GM18526 (cell line): Measurements from ENCODE around the gene ANKRD33.

Experiments used
- POLR2A ChIP-seq: IDR thresholded peaks from 3 replicates; pipeline ENCODE4 v1.6.1; 2011; ENCODE audit not compliant: insufficient read length; ENCODE audit errors: extremely low read depth

Gene ANKRD33

DNA sequence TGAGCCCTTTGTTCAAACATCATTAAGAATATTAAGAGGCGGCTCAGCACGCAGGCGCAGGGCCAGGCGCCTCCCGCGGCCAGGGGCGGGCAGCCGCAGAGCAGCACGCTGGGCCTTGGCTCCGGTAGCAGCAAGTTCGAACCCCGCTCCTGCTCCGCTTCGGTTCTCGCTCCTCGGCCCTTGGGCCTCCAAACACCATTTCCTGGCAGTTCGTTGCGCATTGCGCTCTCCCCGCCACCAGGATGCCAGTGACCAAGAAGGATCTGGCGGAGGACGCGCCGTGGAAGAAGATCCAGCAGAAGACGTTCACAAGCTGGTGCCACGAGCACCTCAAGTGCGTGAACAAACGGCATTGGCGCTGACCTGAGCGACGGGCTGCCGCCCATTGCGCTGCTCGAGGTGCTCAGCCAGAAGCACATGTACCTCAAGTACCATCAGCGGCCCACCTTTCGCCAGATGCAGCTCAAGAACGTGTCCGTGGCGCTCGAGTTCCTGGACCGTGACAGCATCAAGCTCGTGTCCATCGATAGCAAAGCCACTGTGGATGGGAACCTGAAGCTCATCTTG lies 12.5 kb downstream of the ANKRD33 start:
- TF ChIP-seq POLR2A, result no peak

DNA sequence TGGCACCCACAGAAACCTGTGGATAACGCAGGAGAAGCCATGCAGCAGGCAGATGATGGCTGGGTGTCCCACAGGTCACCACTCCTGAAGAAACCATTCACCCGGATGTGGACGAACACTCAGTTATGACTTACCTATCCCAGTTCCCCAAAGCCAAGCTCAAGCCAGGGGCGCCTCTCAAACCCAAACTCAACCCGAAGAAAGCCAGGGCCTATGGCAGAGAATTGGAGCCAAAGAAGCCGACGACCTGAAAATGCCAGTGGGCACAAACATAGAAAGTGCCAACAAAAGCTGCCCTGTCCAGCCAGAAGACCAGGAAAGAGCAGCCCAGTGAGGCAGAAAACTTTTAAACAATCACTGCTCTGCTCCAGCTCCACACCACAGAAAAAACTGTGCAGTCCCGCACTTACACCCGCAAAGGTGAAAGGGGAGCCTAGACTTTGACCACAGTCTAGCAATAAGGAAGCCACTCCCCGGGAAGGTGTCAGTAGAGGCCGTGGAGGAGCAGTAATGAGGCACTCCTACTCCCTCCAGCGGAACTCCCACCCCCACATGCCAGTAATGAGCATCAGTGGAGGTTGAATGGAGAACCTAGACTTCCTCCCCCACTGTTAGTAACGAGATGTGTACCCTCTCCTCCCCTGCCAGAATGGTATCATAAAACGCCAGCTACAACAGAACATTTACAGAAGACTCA lies 13.4 kb downstream of the ANKRD33 start:
- TF ChIP-seq POLR2A, result no peak

DNA sequence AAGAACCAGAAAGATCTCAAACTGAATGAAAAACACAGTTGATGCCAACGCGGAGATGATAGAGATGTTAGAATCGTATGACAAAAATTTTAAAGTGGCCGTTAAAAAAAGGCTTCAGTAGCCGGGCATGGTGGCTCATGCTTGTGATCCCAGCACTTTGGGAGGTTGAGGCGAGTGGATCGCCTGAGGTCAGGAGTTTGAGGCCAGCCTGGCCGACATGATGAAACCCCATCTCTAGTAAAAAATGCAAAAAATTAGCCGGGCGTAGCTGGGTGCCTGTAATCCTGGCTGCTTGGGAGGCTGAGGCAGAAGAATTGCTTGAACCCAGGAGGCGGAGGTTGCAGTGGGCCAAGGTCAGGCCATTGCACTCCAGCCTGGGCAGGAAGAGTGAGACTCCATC lies 14.0 kb downstream of the ANKRD33 start:
- TF ChIP-seq POLR2A, result no peak

DNA sequence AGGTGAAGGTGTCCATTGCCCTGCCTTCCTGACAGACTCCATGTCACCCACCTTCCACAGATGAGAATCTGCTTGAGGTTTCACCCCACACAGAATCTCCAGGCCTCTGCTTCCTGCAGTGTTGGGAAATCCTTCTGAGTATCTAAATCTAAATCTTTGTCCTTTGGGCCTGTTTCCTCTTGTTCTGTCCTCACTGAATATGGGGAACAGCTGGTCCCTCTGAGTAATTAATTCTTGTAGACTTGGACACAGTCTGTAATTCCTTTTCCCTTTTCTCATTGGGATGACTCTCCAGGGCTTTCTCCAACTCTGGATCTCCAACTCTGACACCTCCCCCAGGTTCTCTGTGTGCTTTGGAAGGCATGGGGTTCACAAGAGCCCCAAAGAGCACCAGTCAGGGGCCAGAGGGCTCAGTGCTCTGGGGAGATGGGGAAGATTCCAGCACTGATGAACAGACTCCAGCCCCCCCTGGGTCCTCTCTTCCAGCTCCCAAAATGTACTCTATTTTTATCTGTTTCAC lies 17.1 kb downstream of the ANKRD33 start:
- TF ChIP-seq POLR2A, result no peak

DNA sequence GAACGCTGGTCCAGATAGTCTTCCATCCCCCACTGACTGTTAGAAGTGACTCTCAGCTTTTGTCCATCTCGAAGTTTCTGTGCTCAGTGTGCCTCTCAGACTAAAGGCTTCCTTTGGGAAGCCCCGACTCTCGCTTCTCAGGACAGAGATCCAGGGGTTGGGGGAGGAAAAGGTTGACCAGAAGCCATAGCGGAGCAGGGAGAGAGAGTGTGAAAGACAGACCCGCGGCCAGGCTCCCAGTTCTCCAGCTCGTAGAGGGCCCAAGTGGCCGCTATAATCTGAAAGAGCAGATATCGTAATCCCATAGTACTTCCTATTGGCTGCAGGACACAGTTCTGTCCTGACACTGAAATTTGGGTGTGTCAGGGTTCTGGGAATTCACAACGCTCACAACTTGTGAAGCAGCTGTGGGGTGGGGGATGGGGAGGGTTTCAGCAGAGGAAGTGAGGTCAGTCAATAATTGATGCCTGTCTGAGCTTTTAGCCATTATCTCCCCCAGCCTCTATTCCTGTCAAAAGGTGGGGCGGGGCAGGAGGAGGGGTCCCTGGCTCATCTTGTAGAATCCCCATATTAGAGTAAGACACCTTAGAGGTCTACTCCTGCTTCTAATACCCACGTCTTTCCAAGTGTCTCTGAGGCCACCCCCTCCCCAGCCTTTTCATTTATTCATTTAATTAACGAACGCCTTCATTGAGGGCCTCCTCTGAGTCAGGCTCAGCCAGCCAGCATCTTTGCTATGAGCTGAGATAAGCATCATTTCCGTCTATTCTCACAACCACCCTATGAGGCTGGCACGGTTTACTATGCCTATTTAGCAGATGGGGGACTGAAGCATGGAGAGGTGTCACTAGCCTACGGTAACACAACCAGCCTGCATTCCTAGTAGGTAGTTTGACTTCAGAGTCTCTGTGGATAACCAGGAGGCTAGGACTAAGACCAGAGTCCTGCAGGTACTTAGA lies 17.8 kb downstream of the ANKRD33 start:
- no peak for TF ChIP-seq POLR2A

DNA sequence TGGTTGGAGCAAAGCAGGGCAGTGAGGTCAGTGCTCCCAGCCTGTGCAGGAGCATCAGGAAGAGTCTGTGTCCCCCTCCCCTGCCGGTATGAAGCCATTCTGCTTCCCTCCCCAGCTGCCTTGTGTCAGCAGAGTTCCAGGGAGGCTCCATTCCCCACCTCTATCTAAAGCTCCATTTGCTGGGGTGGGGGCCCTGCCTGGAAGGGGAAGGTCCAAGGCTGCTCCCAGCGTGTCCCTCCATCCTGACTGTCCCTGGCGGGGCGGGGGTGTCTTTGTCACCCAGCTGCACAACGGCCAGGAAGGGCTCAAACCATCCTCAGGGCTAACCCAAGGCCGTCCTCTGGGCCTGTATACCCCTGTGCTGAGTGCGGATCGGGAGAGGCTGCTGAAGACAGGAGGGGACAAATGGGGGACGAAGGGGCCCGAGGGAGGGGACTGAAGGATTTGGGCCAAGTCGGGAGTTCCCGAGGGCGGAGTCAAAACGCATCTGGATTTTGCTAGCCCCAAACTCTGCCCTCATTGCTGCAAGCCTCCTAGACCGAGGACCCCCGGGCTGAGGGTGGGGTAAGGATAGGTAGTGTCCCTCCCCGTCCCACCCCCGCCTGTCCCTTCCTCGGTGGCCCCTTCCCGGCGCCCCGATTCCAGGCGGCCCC lies 18.7 kb downstream of the ANKRD33 start:
- no peak for TF ChIP-seq POLR2A

DNA sequence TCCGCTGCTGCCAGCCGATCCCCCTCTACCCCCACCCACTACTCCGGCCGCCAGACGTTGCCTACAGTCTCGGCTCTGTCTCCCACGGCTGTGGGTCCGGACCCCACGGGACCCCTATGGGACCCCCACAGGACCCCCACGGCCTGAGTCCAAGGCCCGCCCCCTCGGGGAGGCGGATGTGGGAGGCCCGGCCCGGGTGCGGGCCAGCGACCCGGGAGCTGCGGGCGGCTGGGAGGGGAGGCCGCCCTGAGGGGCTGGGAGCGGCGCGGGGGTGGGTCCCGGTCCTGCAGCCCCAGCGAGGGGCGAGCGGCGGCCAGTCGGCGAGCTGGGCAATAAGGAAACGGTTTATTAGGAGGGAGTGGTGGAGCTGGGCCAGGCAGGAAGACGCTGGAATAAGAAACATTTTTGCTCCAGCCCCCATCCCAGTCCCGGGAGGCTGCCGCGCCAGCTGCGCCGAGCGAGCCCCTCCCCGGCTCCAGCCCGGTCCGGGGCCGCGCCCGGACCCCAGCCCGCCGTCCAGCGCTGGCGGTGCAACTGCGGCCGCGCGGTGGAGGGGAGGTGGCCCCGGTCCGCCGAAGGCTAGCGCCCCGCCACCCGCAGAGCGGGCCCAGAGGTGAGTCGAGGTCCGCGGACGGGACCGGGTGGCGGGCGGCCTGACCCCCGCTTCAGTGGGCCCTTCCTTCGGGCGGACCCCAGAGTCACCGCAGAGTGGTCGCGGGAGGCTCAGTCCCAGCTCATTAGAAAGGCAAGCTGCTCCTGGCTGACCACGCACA lies 19.4 kb downstream of the ANKRD33 start, which contains the start of gene ACVRL1:
ACVRL1 (plus strand) TSS at position 422 of the 773 bp plus-strand sequence. CDS start 4,971 bp downstream, outside the sequence.
- TF ChIP-seq POLR2A, result no peak

DNA sequence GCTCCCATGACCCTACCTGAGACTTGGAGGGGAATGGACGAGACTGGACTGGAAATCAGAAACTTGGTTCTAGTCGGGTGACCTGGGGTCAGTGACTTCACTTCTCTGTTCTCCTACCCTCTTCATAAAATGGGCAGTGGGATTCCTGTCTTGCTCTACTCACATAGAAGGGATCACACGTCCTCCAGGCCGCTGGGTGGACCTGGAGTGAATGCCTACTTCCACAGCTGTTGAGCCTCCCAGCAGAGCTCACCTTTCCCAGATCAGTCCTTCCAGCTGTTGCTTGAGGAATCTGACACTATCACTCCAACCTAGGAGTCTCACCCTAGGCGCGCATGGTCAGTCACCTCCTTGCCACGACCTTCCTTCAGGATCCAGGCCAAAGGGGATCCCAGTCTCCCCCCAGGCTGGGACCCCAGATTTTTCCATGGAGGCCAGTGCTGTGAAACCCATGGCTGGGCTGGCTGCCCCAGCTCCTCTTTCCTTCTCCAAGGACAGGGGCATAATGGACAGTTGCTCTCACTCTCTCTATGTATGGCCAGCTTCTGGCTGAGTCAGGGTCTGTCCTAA lies 20.0 kb downstream of the ANKRD33 start:
- no peak for TF ChIP-seq POLR2A

DNA sequence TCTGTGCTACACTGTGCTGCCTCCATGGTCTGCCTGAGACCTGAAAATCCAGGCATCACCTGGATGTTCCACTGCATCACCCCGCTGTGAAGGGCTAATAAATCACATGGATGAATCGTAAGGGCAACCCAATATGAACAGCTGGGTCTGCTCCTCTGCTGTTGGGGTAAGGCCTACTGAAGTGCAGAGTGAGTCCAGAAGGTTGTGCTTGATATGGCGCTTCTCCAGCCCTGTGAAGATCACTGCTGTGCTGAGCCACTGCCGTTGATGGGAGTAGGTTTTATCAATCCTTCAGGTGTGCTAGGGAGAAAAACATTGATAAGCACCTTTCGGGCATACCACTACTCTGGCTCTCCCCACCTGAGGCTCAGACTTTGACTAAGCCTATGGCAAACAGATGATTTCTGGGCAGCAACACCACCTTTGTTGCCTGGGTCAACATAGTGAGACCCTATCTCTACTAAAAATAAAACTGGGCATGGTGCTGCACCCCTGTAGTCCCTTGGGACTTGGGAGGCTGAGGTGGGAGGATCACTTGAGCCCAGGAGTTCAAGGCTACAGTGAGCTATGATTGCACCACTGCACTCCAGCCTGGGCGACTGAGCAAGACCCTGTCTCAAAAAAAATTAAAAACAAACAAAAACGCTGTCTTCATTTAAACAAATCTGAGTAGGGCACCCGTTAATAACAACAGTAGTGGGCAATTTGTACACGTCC lies 21.1 kb downstream of the ANKRD33 start:
- no peak for TF ChIP-seq POLR2A

DNA sequence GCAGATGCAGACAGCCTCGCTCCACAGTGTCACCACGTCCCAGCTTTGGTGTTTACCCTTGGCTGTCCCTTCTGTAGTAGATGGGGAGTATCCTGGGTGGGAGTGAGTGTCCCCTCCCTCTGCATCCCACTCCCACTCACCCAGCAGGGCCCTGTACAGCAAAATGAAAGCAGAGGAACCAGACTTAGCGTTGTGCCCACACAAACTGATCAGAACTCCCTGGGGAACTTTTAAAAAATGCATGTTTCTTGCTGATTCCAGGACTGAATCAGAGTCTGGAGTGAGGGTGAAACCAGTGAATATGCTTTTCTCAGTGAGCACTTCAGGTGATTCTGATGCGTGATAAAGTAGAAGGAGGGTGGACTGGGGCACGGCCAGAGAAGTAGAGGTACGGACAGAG lies 22.3 kb downstream of the ANKRD33 start:
- no peak for TF ChIP-seq POLR2A

DNA sequence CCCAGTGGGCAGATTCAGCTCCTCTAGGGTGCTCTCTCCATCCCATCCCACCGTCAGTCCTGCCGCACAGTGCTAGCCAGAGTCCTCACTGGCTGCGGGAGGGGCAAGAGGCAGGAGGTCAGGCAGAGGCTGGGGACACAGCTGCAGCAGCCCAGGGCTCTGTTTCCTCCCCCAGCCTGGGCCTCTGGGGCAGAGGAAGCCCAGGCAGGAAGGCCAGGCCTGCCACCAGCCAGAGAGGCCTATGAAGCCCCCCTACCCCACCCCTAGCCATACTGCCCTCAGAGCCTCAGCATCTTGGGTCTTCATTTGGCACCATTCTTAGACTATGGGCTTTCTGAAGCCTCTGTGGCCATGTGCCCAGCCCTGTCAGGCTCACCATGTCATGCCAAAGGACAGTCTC lies 22.8 kb downstream of the ANKRD33 start:
- TF ChIP-seq POLR2A, result no peak

DNA sequence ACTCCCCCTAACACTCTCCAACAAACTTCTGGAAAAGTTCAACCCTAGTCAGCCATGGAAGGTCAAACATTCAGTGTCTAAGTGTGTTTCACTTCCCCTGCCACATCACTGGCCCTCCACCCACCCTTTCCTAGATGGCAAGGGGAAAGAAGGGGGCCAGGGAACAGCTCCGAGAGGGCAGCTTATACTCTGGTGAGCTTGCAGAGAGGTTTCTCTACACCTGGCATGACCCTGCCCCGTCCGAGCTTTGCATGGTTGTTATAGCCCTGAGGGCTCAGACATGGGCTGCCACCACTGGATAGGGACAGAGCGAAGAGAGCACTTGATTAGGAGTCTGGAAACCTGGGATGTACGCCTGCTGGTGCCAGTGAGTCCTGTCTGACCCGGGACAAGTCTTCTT lies 23.4 kb downstream of the ANKRD33 start:
- no peak for TF ChIP-seq POLR2A
